Panc1 (cell line): Measurements from ENCODE around the gene FAM210B. TPM values are rescaled to one million over a fixed set of nuclear protein-coding genes. Genes with fewer than 3 reads are reported as not detected.

Experiments
- ATAC-seq: fragments of 200-7000 bp; cut with Tn5 transposase; 2 replicates; pipeline ENCODE4 v1.9.1; 2020; ENCODE audit warnings: mild to moderate bottlenecking, moderate library complexity
- BruUV-seq: library from RNA; stranded (reverse); fragments of 400-500 nt; replicated peaks from 2 replicates; lab custom pipeline; 2021; lab: Mats Ljungman, UMichigan
- CTCF ChIA-PET: fragments of 300-600 bp; sonication (Branson Sonifier 250); formaldehyde crosslinking; loops from one replicate; lab custom pipeline; 2022; ENCODE audit warnings: antibody characterized with exemption; lab: Charles Lee
- POLR2A ChIA-PET: fragments of 300-600 bp; sonication (Branson Sonifier 250); formaldehyde crosslinking; loops from one replicate; lab custom pipeline; 2022; ENCODE audit warnings: antibody characterized with exemption; lab: Charles Lee
- DNase-seq: peaks from one replicate; pipeline ENCODE4 v3.0.0-alpha.2; 2010; ENCODE audit warnings: low read depth, low spot score
- H3K27ac ChIP-seq: 2 replicates; pipeline ENCODE4 v1.5.1; 2011; ENCODE audit warnings: mild to moderate bottlenecking, low read length, inconsistent platforms
- H3K27me3 ChIP-seq: fragments of 200-500 bp; sonication (Bioruptor generic); 2 replicates; pipeline ENCODE4 v1.6.0; 2014; ENCODE audit warnings: low read length, inconsistent platforms; ENCODE audit not compliant: control insufficient read depth, insufficient read depth
- H3K36me3 ChIP-seq: fragments of 200-500 bp; sonication (Bioruptor generic); 2 replicates; pipeline ENCODE4 v1.5.1; 2014; ENCODE audit warnings: inconsistent platforms, mild to moderate bottlenecking, low read length, moderate library complexity; ENCODE audit not compliant: control insufficient read depth, insufficient read depth
- H3K4me1 ChIP-seq: 2 replicates; pipeline ENCODE4 v1.5.1; 2011; ENCODE audit warnings: inconsistent platforms, mild to moderate bottlenecking, low read length, moderate library complexity; ENCODE audit not compliant: control insufficient read depth, insufficient read depth
- H3K4me3 ChIP-seq, 2 experiments: 2 replicates each; pipeline ENCODE4 v1.5.1; 2011 to 2012; ENCODE audit warnings: low read depth in 2 of 2, low read length in 2 of 2, mild to moderate bottlenecking in 2 of 2, inconsistent platforms in 1 of 2, moderate library complexity in 1 of 2
- H3K9me3 ChIP-seq: fragments of 200-500 bp; sonication (Bioruptor generic); 2 replicates; pipeline ENCODE4 v1.5.1; 2014; ENCODE audit warnings: low read depth, mild to moderate bottlenecking, inconsistent platforms, low read length, moderate library complexity; ENCODE audit not compliant: control insufficient read depth, insufficient read depth
- POLR2AphosphoS5 ChIP-seq: IDR thresholded peaks from 2 replicates; pipeline ENCODE4 v1.6.1; 2012; ENCODE audit warnings: mild to moderate bottlenecking, low read depth, low read length, moderate library complexity
- SIN3A ChIP-seq: IDR thresholded peaks from 2 replicates; pipeline ENCODE4 v1.6.1; 2012; ENCODE audit warnings: low read depth, mild to moderate bottlenecking, low read length, moderate library complexity, borderline replicate concordance; ENCODE audit not compliant: insufficient read depth
- TCF7L2 ChIP-seq: IDR thresholded peaks from 2 replicates; pipeline ENCODE4 v1.6.1; 2011; ENCODE audit warnings: mild to moderate bottlenecking, low read depth, low read length, inconsistent platforms
- in situ Hi-C: cut with HindIII; loops from 2 replicates; pipeline ENCODE4 v1.10.0; 2016; ENCODE audit warnings: low sequenced_read_pairs, low pct_unique_long_range_greater_than_20kb
- intact Hi-C: fragments of 100-400 bp; cut with micrococcal nuclease; formaldehyde crosslinking; loops from one replicate; pipeline ENCODE4 v1.10.0; 2022; ENCODE audit not compliant: unreplicated experiment
- total RNA-seq: library from RNA; stranded (reverse); gene quantifications from one replicate; pipeline ENCODE4 v1.2.1, GENCODE V29; 2021; ENCODE audit not compliant: unreplicated experiment
- TF ChIP-seq, protein P1 (sequence below), 2 experiments: IDR thresholded peaks; 2 replicates each; pipeline ENCODE4 v1.6.1; 2011 to 2012; ENCODE audit warnings: low read depth in 2 of 2, control low read depth in 1 of 2, low read length in 1 of 2, mild to moderate bottlenecking in 1 of 2, moderate library complexity in 1 of 2; ENCODE audit not compliant: insufficient read depth in 1 of 2
- TF ChIP-seq, protein P2 (sequence below): fragments of 450-650 bp; IDR thresholded peaks from 2 replicates; pipeline ENCODE4 v1.5.1; 2017; ENCODE audit warnings: mild to moderate bottlenecking

The FAM210B gene
- total RNA-seq, 1 experiment from 2014 or later, result 10.8 TPM

DNA sequence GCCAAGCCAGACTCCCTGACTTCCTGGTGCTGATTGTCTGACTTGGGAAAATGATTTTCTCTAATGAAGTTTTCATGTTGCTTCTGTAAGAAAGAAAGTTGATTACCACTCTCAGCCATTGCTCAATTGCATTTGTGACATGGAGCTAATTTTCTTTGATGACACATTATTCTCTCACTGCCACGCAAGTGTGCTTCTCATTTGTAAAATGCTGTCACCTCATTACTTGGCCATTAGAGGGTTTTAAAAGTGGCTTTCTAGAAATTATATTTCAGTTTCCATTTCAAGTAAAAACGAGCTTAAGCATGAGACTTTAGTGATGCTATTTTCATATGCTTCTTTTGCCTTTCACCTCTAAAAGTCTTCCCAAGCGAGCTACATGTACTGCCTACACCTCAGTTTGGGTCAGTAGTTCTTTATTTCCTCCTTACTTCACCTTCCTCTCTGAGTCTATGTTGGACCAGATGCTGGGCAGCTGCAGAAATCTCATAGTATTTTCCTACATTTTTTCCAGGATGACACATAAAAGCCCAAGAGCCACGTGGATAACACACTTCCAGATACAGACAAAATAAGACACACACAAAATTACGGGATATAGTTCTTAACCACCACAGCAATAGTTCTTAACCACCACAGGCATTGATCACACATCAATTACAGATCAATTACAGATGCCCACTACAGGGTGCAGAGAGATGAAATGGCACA lies 6.3 kb upstream of the FAM210B start:
- DNase-seq (no peak), ATAC-seq (no peak)
- H3K36me3 ChIP-seq, result no peaks in the 10 kb centered on the region
- no peak overlapping the region for H3K4me3 ChIP-seq
- no TSS peak for BruUV-seq
- ChIA-PET POLR2A (no interaction called here), CTCF (no interaction called here)
- in situ Hi-C loops, result no loop called here
- no peaks in the 10 kb centered on the region for H3K4me1 ChIP-seq
- H3K27me3 ChIP-seq, result peaks cover 5% of the 10 kb centered on the region
- no peaks in the 10 kb centered on the region for H3K9me3 ChIP-seq
- intact Hi-C loops, result no loop called here
- TF ChIP-seq POLR2AphosphoS5 (no peak), SIN3A (no peak), TCF7L2 (no peak)
- TF ChIP-seq, protein P1, sequence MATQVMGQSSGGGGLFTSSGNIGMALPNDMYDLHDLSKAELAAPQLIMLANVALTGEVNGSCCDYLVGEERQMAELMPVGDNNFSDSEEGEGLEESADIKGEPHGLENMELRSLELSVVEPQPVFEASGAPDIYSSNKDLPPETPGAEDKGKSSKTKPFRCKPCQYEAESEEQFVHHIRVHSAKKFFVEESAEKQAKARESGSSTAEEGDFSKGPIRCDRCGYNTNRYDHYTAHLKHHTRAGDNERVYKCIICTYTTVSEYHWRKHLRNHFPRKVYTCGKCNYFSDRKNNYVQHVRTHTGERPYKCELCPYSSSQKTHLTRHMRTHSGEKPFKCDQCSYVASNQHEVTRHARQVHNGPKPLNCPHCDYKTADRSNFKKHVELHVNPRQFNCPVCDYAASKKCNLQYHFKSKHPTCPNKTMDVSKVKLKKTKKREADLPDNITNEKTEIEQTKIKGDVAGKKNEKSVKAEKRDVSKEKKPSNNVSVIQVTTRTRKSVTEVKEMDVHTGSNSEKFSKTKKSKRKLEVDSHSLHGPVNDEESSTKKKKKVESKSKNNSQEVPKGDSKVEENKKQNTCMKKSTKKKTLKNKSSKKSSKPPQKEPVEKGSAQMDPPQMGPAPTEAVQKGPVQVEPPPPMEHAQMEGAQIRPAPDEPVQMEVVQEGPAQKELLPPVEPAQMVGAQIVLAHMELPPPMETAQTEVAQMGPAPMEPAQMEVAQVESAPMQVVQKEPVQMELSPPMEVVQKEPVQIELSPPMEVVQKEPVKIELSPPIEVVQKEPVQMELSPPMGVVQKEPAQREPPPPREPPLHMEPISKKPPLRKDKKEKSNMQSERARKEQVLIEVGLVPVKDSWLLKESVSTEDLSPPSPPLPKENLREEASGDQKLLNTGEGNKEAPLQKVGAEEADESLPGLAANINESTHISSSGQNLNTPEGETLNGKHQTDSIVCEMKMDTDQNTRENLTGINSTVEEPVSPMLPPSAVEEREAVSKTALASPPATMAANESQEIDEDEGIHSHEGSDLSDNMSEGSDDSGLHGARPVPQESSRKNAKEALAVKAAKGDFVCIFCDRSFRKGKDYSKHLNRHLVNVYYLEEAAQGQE (IDR thresholded peaks at IDR 0.05; ENCODE audit: insufficient read depth in 1 of 2, low read depth in 2 of 2, low read length in 1 of 2), result no peak
- TF ChIP-seq, protein P2, sequence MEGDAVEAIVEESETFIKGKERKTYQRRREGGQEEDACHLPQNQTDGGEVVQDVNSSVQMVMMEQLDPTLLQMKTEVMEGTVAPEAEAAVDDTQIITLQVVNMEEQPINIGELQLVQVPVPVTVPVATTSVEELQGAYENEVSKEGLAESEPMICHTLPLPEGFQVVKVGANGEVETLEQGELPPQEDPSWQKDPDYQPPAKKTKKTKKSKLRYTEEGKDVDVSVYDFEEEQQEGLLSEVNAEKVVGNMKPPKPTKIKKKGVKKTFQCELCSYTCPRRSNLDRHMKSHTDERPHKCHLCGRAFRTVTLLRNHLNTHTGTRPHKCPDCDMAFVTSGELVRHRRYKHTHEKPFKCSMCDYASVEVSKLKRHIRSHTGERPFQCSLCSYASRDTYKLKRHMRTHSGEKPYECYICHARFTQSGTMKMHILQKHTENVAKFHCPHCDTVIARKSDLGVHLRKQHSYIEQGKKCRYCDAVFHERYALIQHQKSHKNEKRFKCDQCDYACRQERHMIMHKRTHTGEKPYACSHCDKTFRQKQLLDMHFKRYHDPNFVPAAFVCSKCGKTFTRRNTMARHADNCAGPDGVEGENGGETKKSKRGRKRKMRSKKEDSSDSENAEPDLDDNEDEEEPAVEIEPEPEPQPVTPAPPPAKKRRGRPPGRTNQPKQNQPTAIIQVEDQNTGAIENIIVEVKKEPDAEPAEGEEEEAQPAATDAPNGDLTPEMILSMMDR, result no peak
- no peak overlapping the region for H3K27ac ChIP-seq

GRCh38 chr20:56353356-56353755 lies 5.4 kb upstream of the FAM210B start:
- no peak overlapping the region for H3K27ac ChIP-seq
- in situ Hi-C loops, result no loop called here
- H3K27me3 ChIP-seq, result peaks cover 3% of the 10 kb centered on the region
- ChIA-PET POLR2A (interaction anchor here (0.7 kb wide), 1 partner anchor 636 kb away, joined by 14 read pairs; no protein-coding TSS in a partner anchor), CTCF (no interaction called here)
- no peaks in the 10 kb centered on the region for H3K9me3 ChIP-seq
- DNase-seq (no peak), ATAC-seq (no peak)
- no peaks in the 10 kb centered on the region for H3K36me3 ChIP-seq
- H3K4me1 ChIP-seq, result no peaks in the 10 kb centered on the region
- BruUV-seq, result no TSS peak
- intact Hi-C loops, result no loop called here
- H3K4me3 ChIP-seq, result no peak overlapping the region
- TF ChIP-seq TCF7L2 (no peak), POLR2AphosphoS5 (no peak), SIN3A (no peak)
- TF ChIP-seq, protein P1 (IDR thresholded peaks at IDR 0.05; ENCODE audit: insufficient read depth in 1 of 2, low read depth in 2 of 2, low read length in 1 of 2), result no peak
- TF ChIP-seq, protein P2, result no peak
